NCI-H1105 (cell line): ENCODE results near the gene COQ3.
A peak's percentile ranks its signal among the peaks of the same experiment; 100 is the strongest.

Source experiments
- DNase-seq: peaks from one replicate; lab custom pipeline; 2025; lab: John Stamatoyannopoulos, UW

The COQ3 gene, protein sequence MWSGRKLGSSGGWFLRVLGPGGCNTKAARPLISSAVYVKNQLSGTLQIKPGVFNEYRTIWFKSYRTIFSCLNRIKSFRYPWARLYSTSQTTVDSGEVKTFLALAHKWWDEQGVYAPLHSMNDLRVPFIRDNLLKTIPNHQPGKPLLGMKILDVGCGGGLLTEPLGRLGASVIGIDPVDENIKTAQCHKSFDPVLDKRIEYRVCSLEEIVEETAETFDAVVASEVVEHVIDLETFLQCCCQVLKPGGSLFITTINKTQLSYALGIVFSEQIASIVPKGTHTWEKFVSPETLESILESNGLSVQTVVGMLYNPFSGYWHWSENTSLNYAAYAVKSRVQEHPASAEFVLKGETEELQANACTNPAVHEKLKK

GRCh38 chr6:99393698-99394531, at the start of gene COQ3:
Gene COQ3, minus strand, starts transcription at chr6:99394195. Its CDS starts 16 bp downstream, at chr6:99394179.
- peak; percentile 63 for DNase-seq

DNA sequence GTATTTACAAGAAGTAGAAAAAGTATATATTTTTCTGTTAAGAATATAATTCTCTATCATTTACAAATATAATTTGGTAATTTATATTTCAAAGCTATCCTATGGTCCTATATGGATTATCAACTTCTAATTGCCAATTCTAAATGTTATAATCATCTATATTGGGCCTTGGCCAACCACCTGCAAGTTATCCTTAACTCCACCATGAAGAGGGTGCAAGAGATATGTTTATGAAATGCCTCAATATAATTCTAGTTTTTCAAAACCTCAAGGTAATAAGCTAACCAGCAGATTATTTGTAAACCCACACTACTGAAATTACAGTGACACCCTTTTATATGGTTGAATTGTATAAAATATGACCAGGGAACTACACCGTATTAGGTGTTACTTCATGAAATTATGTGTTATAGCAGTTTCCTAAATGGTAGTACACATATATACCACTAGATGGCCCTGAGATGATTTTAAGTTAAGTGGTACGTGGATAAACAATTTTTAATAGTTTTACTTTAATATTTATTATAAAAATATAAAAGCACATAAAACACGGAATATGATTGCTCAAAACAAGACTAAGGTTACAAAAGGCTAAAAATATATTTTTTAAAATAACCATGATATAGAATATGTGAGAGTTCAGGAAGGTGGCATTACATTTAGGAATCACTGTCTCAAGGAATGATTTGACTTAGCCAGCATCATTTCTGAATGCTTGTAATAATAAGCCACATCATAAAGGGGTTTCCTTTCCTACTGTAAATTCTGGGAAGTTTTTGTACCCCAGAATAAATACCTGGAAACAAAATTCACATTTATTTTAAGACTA, 40.9 kb upstream of the COQ3 start:
- peak; percentile 12 for DNase-seq

DNA sequence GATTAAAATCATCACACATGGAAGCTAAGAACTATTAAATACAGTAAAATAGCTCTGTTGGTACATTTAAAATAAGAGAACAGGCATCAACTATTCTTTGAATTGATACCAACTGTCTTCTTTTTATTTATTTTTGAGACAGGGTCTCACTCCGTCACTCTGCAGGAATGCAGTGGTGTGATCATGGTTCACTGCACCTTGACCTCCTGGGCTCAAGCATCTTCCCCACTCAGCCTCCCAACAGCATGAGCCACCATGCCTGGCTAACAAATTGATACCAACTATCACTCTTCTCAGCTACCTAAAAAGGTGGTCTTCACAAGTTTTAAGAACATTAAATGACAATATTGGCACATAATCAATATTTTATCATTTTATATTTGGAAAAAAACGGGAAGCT, 38.9 kb upstream of the COQ3 start:
- DNase-seq: no peak

- no peak for DNase-seq
These were observed 37.9 kb upstream of the COQ3 start for GRCh38 chr6:99431901-99432300.

- DNase-seq: no peak
These were observed 34.0 kb upstream of the COQ3 start for GRCh38 chr6:99427988-99428387.

DNA sequence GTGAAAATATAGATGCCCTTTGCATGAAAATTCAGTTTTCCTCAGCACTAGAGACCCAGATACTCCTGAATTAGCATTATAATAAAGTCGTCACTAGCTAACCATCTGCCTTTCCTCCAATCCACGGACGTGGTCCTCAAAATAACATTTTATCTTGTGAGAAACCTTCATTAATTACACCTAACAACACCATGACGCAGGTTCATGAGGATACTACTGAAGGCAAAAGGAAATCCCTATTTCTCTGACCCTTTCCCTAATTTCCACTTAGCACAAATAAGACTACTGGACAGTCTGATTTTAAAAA, 32.4 kb upstream of the COQ3 start:
- no peak for DNase-seq

DNA sequence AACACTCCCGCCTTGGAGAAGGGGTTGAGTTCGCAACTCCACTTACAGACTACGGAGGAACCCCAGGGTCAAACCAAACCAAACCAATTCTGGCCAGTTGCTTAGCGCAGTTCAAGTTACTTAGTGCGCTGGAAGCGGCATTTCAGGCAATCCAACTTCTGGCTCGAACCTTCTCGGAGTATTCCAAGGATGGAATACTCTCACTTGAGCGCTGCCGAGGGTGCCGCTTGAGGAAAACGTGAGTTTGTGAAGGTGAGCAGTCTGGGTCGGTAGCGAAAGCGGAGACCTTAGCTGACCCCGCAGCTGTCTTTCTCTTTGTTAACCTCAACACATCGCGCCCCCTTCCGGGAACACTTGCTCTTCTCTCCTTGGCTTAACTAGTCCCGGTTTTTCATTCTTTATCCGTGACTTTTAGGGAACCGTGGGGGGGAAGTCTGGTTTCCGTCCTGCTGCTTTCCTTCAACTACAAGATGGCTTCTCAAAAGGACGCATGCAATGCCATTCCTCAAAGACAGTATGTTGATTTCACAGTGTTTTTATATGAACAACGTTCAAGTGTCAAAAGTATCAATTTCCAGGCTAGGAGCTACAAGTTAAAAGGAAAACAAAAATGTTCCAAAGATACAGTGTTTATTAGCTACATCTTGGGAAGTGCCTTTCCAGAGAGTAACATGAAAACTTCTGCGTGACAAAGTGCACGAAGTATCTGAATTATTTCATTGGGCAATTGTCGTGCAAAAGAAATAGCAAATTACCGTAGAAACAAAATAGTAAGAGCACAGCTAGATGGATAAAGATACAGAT, 31.9 kb upstream of the COQ3 start:
- DNase-seq: peak; percentile 88

DNA sequence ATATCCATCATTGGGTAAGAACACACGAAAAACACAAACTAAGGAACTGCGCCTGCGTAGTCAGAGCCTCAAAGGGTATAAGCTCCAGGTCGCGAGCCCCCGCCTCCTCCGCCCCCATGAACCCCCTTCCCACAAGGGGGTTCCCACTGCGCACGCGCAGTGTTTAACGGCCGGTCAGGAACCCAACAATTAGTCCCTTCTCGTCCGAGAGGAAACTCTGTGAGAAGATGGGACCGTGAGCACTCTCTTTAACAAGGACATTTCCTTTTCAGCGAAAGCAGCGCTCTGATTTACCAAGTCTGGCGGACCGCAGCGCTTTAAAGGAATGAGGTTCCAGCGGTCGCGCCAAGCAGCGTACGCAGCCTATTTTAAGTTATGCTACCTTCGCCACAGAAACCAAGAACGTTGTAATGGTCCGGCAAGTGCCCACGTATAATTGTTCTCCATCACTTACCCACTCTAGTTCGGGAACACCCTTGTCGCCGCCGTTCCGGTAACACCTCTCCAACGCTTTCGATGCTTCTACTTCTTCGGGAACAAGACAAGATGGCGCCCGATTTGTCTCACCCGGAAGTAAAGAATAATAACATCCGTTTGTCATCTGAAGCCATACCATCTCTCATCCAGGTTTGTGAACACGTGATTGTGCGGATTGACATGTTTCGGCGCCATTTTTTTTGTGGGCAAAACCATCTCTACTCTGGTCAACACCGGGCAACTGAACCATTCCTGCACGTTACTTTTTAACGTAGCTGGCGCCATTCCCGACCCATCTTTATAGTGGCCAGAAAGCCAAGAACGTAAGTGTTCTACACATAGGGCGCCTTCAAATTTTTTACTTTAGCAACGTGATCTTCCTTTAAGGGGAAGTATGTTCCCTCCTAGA, 31.0 kb upstream of the COQ3 start, which contains the start of gene PNISR:
TSS of gene PNISR (minus strand) at position 548 of the 886 bp plus-strand sequence. CDS start 10,649 bp downstream, outside the sequence.
- peak; percentile 97 for DNase-seq

DNA sequence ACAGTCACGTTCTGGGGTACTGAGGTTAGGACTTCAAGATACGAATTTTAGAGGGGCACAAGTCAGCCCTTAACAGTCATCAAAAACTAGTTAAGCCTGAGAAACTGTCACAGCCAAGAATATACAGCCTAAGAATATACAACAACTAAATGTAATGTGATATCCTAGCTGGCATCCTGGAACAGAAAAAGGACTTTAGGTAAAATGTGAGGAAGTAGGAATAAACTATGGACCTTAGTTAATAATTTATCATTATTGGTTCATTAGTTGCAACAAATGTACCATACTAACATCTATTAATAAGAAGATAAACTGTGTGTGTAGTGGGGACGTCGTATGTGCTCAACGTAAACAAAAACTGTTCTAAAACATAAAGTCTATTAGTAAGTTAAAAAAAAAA, 30.0 kb upstream of the COQ3 start:
- no peak for DNase-seq

DNA sequence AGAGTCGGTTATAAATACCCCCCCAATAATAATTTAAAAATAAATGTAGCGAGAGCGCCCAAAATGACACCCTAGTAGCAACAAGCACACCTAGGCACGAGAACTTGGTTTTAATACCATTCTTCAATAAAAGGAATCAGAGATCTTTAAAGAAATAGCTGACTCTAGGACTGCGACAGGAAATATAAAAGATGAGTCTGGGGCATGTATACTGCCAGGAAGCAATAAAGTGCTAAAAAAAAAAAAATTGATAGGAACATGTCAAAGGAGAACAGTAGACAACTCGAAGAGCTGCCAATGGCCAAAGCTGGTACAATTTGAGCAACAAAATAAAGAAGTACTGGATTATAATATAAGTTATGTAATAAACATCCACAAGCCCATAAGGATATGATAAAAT, 28.9 kb upstream of the COQ3 start:
- DNase-seq: no peak

GRCh38 chr6:99416892-99417767, 23.1 kb upstream of the COQ3 start:
- DNase-seq: no peak

DNA sequence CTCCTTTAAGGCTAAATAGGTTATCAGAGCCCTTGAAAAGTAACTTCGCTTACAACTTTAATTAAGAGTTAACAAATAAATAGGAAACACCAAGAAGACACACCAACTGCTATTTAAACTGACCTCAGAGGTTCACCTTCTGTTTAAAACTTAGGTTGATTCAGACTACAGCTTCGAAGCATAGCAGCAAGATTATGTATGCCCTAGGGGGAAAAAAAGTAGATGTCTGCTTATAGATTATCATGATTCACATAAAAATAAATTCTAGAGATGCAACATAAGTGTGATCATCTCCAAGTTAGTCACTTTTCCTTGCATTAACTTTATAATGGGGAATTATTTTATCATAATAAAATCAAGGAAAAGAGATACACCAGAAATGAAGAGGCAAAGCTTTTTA, 22.2 kb upstream of the COQ3 start:
- DNase-seq: no peak

DNA sequence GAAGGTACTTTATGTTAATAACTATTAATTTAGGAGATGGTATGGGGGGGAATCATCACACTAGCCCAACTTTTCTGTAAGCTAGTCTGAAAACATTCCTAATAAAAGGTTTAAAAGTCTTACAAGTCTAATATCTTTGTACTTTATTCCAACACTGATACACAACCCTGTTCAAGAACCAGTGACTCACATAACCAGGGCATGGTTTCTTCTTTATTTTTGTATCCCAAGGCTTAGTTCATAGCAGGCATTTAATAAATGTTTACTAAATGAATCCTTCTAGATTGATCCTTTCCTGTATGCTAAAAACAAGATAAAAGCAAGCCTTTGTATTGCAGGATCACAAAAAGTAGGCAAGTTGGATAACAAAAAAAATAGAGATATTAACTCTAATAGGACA, 21.5 kb upstream of the COQ3 start:
- DNase-seq: no peak

GRCh38 chr6:99412065-99412464, 18.1 kb upstream of the COQ3 start:
- no peak for DNase-seq

GRCh38 chr6:99409672-99410071, 15.7 kb upstream of the COQ3 start:
- DNase-seq: no peak

GRCh38 chr6:99407076-99407475, 13.1 kb upstream of the COQ3 start:
- DNase-seq: no peak

DNA sequence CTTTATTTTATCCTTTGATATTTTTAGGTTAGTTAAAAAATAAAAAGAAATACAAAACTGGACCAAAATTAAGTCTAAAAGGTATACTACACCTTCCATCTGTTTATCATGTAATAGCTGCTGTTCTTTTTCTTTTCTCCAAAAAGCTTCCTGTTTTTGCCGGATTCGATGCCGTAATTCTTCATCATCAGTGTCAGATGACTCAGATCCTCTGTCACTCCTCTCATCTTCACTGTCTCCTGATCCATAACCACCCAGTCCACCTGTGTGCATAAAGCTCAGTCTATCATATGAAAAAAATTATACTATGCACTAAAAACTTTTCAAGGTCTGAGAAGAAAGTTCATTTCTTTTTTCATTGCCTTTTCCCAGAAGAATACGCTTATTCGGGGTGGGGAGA, 8.5 kb upstream of the COQ3 start:
- no peak for DNase-seq

- no peak for DNase-seq
These were observed 3.3 kb upstream of the COQ3 start for GRCh38 chr6:99397287-99397686.

GRCh38 chr6:99393366-99393697, 663 bp downstream of the COQ3 start:
- DNase-seq: no peak

GRCh38 chr6:99390896-99391295, 3.1 kb downstream of the COQ3 start:
- no peak for DNase-seq
